DMS53 (cell line): ENCODE measurements around the gene RBAK.
"Not testable (repeated sequence)": the region's sequence is repeated elsewhere in the genome, so short reads cannot be mapped to it uniquely, and the experiment has no call there.

Experiments
- DNase-seq: peaks from one replicate; lab custom pipeline; 2025; lab: John Stamatoyannopoulos, UW

RBAK gene

DNA sequence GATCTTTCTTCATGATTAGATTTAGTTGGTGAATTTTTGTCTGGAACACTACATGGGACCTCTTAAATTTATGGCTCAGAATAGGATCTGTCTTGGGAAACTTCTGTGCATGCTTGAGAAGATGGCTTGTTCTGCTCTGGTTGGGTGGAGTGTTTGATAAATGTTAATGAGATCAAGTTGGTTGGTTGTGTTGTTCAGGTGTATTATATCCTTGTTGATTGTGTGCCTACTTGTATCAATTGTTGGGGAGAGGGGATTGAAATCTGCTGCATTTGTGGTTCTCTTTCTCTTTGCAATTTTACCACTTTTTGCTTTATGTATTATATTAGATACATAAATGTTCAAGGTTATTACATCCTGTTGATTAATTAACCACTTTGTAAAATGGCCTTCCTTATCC, 6.1 kb downstream of the RBAK start:
- not testable (repeated sequence) for DNase-seq

GRCh38 chr7:5053175-5053574, 7.5 kb downstream of the RBAK start:
- no peak for DNase-seq

- no peak for DNase-seq
These were observed 18.0 kb downstream of the RBAK start for GRCh38 chr7:5063698-5064097.

DNA sequence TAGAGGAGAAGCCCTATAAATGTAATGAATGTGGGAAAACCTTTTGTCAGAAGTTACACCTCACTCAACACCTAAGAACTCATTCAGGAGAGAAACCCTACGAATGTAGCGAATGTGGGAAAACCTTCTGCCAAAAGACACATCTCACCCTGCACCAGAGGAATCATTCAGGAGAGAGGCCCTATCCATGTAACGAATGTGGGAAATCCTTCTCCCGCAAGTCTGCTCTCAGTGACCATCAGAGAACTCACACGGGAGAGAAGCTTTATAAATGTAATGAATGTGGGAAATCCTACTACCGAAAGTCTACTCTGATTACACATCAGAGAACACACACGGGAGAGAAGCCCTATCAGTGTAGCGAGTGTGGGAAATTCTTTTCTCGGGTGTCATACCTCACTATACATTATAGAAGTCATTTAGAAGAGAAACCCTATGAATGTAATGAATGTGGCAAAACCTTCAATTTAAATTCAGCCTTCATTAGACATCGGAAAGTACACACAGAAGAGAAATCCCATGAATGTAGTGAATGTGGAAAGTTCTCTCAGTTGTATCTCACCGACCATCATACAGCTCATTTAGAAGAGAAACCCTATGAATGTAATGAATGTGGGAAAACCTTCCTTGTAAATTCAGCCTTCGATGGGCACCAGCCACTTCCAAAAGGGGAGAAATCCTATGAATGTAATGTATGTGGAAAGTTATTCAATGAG, 18.9 kb downstream of the RBAK start:
- DNase-seq, result peak; percentile 53

DNA sequence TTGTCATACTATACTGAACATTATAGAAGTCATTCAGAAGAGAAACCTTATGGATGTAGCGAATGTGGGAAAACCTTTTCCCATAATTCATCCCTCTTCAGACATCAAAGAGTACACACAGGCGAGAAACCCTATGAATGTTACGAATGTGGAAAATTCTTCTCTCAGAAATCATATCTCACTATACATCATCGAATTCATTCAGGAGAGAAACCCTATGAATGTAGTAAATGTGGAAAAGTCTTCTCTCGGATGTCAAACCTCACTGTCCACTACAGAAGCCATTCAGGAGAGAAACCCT, 19.4 kb downstream of the RBAK start:
- DNase-seq, result no peak

GRCh38 chr7:5068521-5068920, 22.9 kb downstream of the RBAK start:
- DNase-seq, result no peak

- DNase-seq, result no peak
These were observed 24.5 kb downstream of the RBAK start for GRCh38 chr7:5070206-5070605.

DNA sequence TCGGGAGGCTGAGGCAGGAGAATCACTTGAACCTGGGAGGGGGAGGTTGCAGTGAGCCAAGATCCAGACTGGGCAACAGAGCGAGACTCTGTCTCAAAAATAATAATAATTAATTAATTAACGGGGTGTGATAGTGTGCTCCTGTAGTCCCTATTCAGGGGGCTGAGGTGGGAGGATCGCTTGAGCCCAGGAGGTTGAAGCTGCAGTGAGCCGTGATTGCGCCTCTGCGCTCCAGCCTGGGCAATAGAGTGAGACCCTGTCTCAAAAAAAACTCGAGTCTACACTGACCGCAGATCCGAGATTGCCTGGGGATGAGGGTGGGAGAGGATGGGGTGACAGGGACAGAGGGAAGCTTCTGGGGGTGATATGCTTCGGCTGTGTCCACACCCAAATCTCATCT, 29.5 kb downstream of the RBAK start:
- not testable (repeated sequence) for DNase-seq

DNA sequence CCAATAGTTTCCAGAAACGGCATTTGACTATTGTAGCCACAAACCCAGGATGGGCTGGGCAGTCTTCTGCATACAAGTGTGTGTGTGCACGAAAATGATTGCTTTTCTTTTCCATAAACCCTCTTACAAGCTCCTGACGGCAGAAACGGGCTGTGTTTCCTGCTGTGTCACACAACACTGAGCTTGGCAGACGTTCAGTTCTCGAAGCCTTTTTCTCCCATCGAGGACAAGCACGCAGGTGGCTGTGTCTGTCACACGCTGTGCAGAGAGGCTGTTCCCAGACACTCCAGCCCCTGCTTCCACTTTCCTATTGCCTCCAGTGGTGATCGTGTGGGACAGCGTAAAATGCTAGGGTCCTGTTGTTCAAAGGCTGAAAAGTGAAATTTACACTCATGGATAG, 32.1 kb downstream of the RBAK start:
- DNase-seq, result peak; percentile 88

- no peak for DNase-seq
These were observed 37.1 kb downstream of the RBAK start for GRCh38 chr7:5082806-5083205.

GRCh38 chr7:5083311-5083711, 37.7 kb downstream of the RBAK start:
- DNase-seq, result peak; percentile 31

DNA sequence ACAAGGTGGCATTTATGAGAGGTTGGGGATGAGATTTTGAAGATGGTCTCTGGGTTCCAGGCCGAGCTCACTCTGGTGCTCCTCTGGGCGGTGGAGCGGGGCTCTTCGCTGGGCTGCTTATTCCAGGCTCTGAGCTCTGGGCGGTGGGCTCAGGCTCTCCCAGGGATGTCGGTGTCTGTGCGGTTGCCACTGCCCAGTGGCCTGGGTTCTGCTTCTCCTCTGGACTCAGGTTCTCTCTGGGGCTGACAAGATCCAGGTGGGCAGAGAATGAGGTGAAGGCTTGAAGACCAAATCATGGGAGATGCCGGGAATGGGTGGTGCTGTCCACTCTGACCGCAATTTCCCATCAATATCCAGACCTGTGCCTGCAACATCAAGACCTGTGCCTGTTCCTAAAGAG, 40.6 kb downstream of the RBAK start:
- no peak for DNase-seq

GRCh38 chr7:5088228-5088833, 42.7 kb downstream of the RBAK start:
- DNase-seq, result peak; percentile 82

DNA sequence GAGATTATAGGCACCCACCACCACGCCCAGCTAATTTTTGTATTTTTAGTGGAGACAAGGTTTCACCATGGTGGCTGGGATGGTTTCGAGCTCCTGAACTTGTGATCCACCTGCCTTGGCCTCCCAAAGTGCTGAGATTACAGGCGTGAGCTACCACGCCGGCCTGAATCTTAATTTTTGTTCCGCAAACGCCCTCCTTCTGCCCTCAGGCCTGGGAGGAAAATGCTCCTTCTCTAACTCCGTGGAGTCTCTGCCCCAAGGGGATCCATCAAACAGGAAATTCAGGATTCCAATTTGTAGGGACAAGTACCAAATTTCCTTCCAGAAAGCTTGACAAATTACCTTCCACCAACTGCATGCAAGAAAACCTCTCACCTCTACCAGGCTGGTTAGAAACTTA, 43.2 kb downstream of the RBAK start:
- DNase-seq, result no peak

DNA sequence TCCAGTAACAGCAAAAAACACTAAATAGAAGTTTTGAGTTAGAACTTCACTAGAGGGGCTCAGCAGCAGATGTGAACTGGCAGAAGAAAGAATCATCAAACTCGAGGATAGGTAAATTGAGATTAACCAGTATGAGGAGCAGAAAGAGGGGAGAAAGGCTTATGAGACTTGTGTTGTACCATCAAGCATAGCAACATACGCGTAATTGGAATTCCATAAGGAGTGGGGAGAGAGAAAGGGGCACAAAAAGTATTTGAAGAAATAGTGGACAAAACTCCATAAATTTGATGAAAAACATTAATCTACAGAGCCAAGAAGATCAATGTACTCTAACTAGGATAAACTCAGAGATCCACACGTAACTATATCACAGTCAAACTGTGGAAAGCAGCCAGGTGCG, 48.3 kb downstream of the RBAK start:
- no peak for DNase-seq

- peak; percentile 45 for DNase-seq
These were observed 49.0 kb downstream of the RBAK start for GRCh38 chr7:5094641-5095040.

DNA sequence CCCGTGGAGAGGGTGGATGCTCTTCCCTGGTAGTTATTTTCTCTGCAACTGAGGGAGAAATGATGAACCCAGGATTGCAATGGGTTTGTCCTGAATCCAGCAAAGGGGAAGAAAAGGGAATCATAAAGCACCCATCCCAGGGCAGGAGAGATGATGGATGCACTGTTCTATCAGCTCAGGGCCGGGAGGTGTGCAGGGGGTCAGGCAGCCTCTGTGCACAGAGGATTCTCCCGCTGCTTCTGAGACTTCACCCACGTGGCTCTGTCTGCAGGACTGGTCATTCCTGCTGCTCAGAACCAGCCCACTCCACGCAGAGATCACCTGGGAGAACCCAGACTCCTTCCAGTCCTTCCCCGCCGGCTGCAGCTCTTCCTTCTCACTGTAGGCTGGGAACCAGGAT, 70.7 kb downstream of the RBAK start:
- DNase-seq, result peak; percentile 20

DNA sequence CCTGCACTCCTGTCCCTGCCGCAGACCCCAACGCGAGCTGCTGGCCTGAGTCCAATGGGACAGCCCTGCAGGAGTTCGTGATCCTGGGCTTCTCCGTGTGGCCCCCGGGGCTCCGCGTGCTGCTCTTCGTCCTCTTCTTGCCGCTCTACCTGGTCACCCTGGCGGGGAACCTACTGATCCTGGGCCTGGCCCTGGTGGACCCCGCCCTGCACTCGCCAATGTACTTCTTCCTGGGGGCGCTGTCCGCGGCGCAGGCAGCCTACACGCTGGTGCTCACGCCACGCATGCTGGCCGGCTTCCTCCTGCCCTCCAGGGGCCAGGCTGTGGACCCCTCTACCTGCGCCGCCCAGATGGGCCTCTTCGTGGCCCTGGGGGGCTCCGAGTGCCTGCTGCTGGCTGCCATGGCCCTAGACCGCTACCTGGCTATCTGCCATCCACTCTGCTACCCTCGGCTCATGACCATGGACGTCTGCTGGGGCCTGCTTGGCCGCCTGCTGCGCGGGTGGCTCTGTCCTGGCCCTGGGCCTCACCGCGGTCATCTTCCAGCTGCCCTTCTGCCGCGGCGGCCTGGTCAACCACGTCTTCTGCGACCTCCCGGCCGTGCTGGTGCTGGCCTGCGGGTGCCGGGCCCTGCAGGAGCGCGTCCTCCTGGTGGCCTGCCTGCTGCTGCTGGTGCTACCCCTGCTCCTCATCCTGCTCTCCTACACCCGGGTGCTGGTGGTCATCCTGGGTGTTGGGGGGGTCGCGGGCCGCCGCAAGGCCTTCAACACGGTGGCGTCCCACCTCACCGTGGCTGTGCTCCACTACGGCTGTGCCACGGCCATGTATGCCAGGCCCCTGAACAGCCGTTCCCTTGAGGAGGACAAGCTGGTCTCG, 71.7 kb downstream of the RBAK start:
- DNase-seq, result no peak
